Raji (cell line): ENCODE results near the gene GATAD2B.

Experiments used
- POLR2A ChIP-seq: IDR thresholded peaks from 2 replicates; pipeline ENCODE4 v1.6.1; 2011; ENCODE audit warnings: low read depth, low read length, control low read depth; ENCODE audit not compliant: insufficient read depth

Gene GATAD2B

GRCh38 chr1:153801028-153801625 is 121.6 kb downstream of the GATAD2B start:
- TF ChIP-seq POLR2A = no peak

DNA sequence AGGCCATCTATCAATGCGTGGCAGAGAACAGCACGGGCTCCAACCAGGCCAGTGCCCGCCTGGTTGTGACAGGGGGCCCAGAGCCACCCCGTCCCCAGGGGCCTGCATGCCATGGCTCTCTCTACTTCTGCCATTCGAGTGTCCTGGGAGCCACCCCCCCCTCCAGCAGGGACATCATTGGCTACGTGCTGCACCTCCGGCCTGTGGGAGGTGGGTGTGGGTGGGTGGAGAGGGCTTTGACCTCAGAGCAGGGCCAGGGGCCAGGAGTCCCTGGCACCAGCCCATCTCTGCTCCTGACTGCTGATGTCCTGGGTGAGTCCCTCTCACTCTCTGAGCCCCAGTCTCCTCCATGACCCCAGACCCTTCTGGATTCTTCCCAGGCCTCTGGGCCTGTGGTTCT is 122.3 kb downstream of the GATAD2B start:
- no peak for TF ChIP-seq POLR2A

- TF ChIP-seq POLR2A = no peak
These were observed 123.0 kb downstream of the GATAD2B start for GRCh38 chr1:153799566-153800465.

DNA sequence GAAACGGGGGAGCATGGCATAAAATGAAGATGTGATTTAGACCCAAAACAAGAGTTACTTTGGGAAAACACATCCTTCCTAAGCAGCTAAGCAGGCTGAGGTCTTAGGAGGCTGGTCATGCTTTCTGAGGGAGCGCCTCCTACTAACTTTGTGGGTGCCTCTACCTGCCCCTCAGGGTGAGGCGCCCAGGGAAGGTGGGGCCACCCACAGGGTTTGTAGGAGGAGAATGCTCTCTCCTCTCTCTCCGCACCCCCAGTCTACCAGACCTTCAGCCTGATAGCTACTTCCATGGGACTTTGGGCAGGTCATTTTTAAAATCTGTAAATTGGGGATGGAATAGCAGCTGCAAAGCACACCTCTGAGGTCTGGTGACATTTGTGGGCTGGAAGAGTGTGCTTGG is 123.8 kb downstream of the GATAD2B start:
- TF ChIP-seq POLR2A = no peak

DNA sequence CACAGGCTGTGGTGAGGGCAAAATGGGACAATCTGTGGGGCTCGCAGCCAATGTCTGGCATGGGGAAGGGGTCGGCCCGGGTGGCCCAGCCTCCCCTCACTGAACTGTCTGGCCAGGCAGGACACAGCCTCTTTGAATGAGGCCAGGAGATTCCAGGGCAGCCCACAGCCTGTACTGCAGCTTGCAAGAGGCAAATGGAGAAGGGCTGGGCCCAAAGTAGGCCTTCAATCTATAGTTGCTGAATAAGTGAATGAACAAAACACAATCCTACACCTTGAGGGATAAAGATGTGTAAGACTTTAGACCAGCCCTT is 124.3 kb downstream of the GATAD2B start:
- TF ChIP-seq POLR2A = no peak

- TF ChIP-seq POLR2A = no peak
These were observed 125.7 kb downstream of the GATAD2B start for GRCh38 chr1:153796786-153797659.

DNA sequence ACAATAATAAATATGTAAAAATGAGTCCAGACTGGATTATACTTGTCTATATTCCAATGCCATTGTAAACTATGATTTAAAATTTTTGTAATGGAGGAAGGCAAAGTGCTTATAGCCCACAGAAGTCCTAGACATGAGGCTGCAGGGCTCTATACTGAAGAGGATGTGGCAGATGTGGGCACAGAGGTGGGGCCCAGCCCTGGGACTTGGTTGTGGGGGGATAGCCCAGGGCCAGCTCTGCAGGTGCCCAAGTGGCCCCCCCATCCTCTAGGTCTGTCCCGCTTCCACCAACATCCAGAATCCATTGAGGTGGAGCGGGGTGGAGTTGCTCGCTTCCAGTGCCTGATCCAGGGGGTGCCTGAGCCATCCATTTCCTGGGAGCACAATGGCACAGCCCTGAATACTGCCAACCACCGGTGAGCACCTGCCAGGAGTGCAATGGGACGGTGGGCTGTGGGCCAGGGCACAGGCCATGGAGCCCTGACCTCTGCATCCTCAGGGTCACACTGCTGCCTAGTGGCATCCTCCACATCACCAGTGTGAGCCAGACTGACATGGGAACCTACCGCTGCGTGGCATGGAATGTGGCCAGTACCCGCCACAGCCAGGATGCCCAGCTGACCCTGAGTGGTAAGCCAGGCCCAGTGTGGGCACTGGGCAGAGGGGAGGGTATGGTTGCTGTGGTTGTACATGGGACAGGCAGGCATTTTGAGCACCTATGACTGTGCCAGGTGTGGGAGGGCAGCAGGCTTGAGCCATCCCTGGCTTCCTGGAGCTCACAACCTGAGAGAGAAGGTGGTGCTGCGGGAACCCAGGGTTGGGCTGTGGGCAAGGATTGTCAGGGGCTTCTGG is 126.6 kb downstream of the GATAD2B start:
- no peak for TF ChIP-seq POLR2A

GRCh38 chr1:153795330-153795837 is 127.4 kb downstream of the GATAD2B start:
- TF ChIP-seq POLR2A = no peak

DNA sequence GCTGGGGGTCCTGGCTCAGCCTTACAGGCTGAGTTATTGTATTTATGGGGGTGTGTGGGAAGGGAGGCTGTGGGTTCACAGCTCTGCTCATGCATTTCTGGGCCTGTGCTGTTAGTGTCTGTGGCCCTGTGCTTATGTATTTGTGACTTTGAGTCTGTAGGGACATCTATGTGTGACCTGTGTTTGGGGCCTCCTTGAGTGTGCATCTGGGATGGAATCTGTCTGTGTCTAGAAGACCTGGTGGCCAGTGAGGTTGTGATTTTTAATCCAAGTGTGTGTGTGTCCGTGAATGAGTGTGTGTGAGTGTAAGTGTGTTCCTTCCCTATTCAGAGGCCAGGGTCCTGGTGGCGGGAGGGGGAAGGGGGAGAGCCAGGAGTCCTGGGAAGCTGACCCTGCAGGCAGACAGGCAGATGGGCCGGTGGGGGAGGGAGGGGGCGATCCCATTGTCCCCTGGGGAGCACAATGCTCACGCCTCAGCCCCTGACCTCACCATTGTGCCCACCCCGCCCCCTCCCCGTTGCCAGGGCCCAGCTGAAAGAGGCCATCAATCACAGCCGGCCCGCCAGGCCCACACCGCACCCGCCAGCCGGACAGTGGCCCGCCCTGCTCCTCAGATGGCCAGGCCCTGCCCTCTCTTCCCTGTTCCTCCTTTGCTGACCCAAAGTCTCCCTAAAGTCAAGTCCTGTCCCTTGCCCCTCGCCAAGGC is 128.0 kb downstream of the GATAD2B start:
- no peak for TF ChIP-seq POLR2A

- TF ChIP-seq POLR2A = no peak
These were observed 128.7 kb downstream of the GATAD2B start for GRCh38 chr1:153793973-153794615.

GRCh38 chr1:153793261-153793972 is 129.4 kb downstream of the GATAD2B start:
- no peak for TF ChIP-seq POLR2A

DNA sequence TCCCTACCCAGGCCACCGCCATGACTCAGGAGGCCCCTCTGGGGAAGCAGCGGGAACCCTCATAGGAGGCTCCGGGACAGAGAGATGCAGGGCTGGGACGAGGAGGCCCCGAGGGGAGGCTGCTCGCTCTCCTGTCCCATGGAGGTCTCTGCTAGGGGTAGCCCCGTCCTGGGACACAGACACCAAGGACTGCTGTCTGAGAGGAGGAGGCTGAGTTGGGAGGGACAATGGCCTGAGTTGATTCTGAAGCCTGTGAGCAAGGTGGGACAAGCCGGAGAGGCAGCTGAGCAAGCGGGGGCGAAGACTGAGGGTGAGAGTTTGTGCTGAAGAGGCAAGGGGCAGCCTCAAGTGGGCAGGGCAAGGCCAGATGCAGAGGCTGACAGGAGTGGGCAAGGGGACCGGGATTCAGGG is 130.1 kb downstream of the GATAD2B start:
- TF ChIP-seq POLR2A = no peak
